HepG2 (cell line): ENCODE results near the gene SNX19.

ENCODE experiments used
- CCAR2 ChIP-seq: fragments of 200-400 bp; formaldehyde crosslinking; optimal IDR thresholded peaks from 2 replicates; pipeline ENCODE3; 2018; ENCODE audit warnings: low read depth, mild to moderate bottlenecking, low read length, moderate library complexity
- CTCF ChIP-seq: sonication (generic); formaldehyde crosslinking; IDR thresholded peaks from 2 replicates; pipeline ENCODE4 v1.5.0; 2020; ENCODE audit warnings: mild to moderate bottlenecking, missing genetic modification reagents, moderate library complexity
- E2F2 ChIP-seq: sonication (generic); formaldehyde crosslinking; IDR thresholded peaks from 2 replicates; pipeline ENCODE4 v1.4.0; 2020; ENCODE audit warnings: missing genetic modification reagents, borderline replicate concordance
- EZH2 ChIP-seq: conservative IDR thresholded peaks from 2 replicates; pipeline ENCODE4 v1.6.1; 2012; ENCODE audit warnings: mild to moderate bottlenecking, low read depth, low read length, moderate library complexity
- KDM5A ChIP-seq: fragments of 200-600 bp; sonication (generic); IDR thresholded peaks from 2 replicates; pipeline ENCODE4 v1.7.0; 2018; ENCODE audit warnings: antibody characterized with exemption, mild to moderate bottlenecking, low read length, borderline replicate concordance
- MAZ ChIP-seq, 2 experiments: sonication (generic) in 1 of 2; formaldehyde crosslinking in 1 of 2; IDR thresholded peaks; 2 replicates each; pipeline versions ENCODE4 v1.5.0 to v1.6.1; 2012 to 2020; ENCODE audit warnings: low read depth in 2 of 2, mild to moderate bottlenecking in 2 of 2, borderline replicate concordance in 1 of 2, improper control_type of control experiment in 1 of 2, low read length in 1 of 2, missing genetic modification reagents in 1 of 2, moderate library complexity in 1 of 2
- MXI1 ChIP-seq: IDR thresholded peaks from 3 replicates; pipeline ENCODE4 v1.6.1; 2012; ENCODE audit warnings: low read depth, low read length, inconsistent platforms, borderline replicate concordance
- NPAS2 ChIP-seq: sonication (generic); formaldehyde crosslinking; IDR thresholded peaks from 2 replicates; pipeline ENCODE4 v1.8.0; 2022; ENCODE audit warnings: mild to moderate bottlenecking, missing genetic modification reagents, borderline replicate concordance
- PBX2 ChIP-seq: IDR thresholded peaks from 2 replicates; pipeline ENCODE4 v1.6.1; 2016; ENCODE audit warnings: control low read depth
- RXRA ChIP-seq: sonication (generic); formaldehyde crosslinking; IDR thresholded peaks from 2 replicates; pipeline ENCODE4 v1.5.1; 2020; ENCODE audit warnings: missing genetic modification reagents
- YY1 ChIP-seq: IDR thresholded peaks from 2 replicates; pipeline ENCODE4 v1.6.1; 2011; ENCODE audit warnings: low read length, low read depth, moderate library complexity, mild to moderate bottlenecking; ENCODE audit not compliant: insufficient read depth, insufficient replicate concordance
- ZFYVE20 ChIP-seq: sonication (generic); formaldehyde crosslinking; IDR thresholded peaks from 2 replicates; pipeline ENCODE4 v1.8.0; 2023; ENCODE audit warnings: low read depth, mild to moderate bottlenecking, moderate library complexity, missing genetic modification reagents, borderline replicate concordance
- ZNF883 ChIP-seq: sonication (generic); formaldehyde crosslinking; IDR thresholded peaks from 2 replicates; pipeline ENCODE4 v1.5.1; 2020; ENCODE audit warnings: mild to moderate bottlenecking, missing genetic modification reagents; ENCODE audit errors: not compliant biosample characterization
- TF ChIP-seq, protein P1 (sequence below): sonication (generic); formaldehyde crosslinking; IDR thresholded peaks from 2 replicates; pipeline ENCODE4 v1.5.0; 2020; ENCODE audit warnings: mild to moderate bottlenecking, missing genetic modification reagents

DNA sequence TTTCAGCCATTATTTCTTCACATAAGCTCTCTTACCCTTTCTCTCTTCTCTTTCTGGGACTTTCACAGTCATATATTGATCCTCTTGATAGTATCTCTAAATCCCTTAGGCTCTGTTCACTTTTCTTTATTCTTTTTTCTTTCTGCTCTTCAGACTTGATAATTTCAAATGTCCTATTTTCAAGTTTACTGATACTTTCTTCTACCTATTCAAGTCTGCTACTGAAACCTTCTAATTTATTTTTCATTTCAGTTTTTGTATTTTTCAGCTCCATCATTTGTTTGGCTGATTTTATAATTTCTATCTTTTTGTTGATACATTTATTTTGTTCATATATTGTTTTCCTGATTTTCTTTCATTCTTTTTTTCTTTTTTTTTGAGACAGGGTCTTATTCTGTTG is 79.1 kb downstream of the SNX19 start:
- TF ChIP-seq KDM5A, result no peak
- TF ChIP-seq PBX2, result no peak
- no peak for TF ChIP-seq NPAS2 (CRISPR knock-in tag)
- TF ChIP-seq YY1, result no peak
- no peak for TF ChIP-seq CTCF (CRISPR knock-in tag)
- no peak for TF ChIP-seq MAZ (IDR thresholded peaks at IDR 0.05; ENCODE audit: borderline replicate concordance, low read depth, low read length)
- TF ChIP-seq MAZ (CRISPR knock-in tag; IDR thresholded peaks at IDR 0.05; ENCODE audit: low read depth), result no peak
- no peak for TF ChIP-seq EZH2
- TF ChIP-seq ZNF883 (CRISPR knock-in tag), result no peak
- no peak for TF ChIP-seq ZFYVE20
- TF ChIP-seq, protein P1, sequence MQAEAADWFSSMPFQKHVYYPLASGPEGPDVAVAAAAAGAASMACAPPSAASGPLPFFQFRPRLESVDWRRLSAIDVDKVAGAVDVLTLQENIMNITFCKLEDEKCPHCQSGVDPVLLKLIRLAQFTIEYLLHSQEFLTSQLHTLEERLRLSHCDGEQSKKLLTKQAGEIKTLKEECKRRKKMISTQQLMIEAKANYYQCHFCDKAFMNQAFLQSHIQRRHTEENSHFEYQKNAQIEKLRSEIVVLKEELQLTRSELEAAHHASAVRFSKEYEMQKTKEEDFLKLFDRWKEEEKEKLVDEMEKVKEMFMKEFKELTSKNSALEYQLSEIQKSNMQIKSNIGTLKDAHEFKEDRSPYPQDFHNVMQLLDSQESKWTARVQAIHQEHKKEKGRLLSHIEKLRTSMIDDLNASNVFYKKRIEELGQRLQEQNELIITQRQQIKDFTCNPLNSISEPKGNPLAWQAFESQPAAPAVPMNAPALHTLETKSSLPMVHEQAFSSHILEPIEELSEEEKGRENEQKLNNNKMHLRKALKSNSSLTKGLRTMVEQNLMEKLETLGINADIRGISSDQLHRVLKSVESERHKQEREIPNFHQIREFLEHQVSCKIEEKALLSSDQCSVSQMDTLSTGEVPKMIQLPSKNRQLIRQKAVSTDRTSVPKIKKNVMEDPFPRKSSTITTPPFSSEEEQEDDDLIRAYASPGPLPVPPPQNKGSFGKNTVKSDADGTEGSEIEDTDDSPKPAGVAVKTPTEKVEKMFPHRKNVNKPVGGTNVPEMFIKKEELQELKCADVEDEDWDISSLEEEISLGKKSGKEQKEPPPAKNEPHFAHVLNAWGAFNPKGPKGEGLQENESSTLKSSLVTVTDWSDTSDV (CRISPR knock-in tag), result no peak
- no peak for TF ChIP-seq RXRA (CRISPR knock-in tag)
- TF ChIP-seq MXI1, result no peak
- no peak for TF ChIP-seq E2F2 (CRISPR knock-in tag)
- TF ChIP-seq CCAR2, result no peak
